ENCODE measurements around the gene TUT7.

GRCh38 chr9:86350006-86350760 lies 4.0 kb downstream of the TUT7 start:
- TF ChIP-seq CTCF (IDR thresholded peaks at IDR 0.05; ENCODE audit: low read depth, low read length) (no peak), EZH2phosphoT487 (IDR thresholded peaks at IDR 0.05; ENCODE audit: low read depth) (no peak)

Data from OCI-LY3 (cell line).